Smooth muscle cell of the brain vasculature (primary cell): Measurements from ENCODE around the gene SMKR1.
"Not testable (repeated sequence)": the region's sequence is repeated elsewhere in the genome, so short reads cannot be mapped to it uniquely, and the experiment has no call there.

Source experiments
- DNase-seq: peaks from one replicate; pipeline ENCODE4 v3.0.0-alpha.2; 2012; ENCODE audit warnings: low read depth, low spot score

The SMKR1 gene

DNA sequence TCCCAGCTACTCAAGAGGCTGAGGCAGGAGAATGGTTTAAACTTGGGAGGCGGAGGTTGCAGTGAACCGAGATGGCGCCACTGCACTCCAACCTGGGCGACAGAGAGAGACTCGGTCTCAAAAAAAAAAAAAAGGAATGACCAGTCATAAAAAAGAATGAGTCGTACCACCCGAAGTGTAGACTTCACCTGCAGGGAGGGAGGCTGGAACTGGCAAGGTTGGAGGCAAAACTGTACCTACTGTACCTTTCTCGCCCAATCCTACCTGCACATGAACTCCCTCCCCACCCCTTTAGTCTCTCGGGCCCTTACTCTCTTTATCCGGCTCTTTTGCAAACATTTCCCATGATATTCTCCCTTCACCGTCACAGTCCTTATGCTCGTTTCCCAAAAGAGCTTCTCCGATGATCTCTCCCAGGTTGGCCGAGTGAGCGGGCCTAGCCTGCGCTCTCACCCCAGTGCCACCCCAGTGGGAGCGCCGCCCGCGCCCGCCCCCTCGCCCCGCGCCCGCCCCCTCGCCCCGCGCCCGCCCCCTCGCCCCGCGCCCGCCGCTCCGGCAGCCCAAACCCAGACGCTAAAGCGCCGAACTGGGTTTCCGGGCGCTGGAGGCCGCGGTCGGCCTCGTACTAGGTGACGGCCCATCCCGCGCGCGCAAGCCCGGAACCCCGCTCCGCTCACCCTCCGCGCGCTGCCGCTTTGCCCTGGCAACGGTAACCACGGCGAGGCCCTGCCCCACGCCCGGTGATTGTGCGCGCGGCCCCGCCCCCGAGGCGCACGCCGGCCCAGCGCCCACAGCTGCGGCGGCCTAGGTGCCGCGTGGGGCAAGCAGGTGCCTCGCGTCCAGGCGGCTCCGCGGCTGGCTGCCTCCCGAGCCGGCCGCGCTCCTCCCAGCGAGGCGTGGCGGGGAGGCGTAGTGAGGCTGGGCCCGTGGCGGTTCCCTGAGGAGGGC is at the start of gene SMKR1:
TSS of gene SMKR1 (plus strand) at position 772 of the 948 bp plus-strand sequence. CDS start 294 bp downstream, outside the sequence.
- no peak for DNase-seq

- DNase-seq, result no peak
These were observed 49.6 kb upstream of the SMKR1 start for GRCh38 chr7:129452589-129453231.

DNA sequence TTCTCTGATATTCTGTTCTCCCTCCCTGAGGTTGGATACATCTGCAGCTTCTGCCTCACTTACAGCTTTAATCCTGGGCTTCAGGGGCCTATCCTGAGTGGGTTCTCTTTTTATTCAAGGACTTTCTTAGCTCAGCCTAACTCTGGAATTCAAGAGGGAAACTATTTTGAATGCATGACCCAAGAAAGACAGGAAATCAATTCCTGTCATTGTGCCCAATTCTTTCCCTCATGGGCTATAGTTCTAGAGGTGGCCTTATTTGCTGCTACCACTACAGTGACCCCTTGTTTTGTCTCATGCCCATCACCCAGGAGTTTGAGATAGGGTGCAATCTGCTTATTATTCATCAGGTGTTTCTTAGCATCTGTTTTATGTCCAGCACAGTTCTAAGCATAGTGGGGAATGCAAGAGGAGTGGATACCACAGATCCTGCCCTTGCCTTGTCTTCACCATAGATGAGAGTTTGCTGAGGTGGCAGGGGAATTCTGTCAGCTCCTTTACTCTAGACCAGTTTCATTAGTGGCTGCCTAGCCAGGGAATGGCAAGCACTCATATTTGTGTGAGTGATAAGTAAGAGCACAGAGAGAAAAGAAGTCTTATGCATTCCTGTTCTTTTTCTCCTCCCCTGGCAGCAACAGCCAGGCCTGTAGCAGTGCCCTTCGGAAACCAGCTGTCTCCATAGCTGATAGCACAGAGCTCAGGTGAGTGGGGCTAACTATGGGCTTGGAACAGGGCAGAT is 48.7 kb upstream of the SMKR1 start:
- DNase-seq, result no peak

DNA sequence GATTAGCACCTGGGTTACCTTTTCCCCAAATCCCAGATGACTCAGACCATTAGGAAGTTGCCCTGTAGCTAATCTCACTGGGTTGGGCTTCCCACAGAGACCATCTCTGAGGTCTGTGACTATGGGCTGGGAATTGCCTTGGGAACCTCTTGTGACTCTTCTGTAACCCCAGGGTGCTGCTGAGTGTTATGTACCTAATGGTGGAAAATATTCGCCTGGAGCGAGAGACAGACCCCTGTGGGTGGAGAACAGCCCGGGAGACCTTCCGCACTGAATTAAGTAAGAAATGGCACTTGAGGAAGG is 48.1 kb upstream of the SMKR1 start:
- no peak for DNase-seq

DNA sequence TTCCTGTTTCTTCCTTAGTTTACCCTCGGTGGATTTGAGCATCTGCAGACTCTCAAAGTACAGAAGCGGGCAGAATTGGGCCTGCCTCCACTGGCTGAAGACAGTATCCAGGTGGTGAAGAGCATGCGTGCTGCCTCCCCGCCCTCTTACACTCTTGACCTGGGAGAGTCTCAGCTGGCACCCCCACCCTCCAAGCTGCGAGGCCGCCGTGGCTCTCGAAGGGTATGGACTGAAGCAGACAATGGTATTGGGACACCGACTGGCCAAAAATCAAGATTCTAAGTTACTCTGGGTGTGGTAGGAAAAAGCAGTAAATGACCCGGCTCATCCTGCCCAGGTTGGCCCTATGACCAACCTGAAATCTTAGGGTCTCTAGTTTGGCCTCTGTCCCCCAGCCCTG is 45.9 kb upstream of the SMKR1 start:
- no peak for DNase-seq

DNA sequence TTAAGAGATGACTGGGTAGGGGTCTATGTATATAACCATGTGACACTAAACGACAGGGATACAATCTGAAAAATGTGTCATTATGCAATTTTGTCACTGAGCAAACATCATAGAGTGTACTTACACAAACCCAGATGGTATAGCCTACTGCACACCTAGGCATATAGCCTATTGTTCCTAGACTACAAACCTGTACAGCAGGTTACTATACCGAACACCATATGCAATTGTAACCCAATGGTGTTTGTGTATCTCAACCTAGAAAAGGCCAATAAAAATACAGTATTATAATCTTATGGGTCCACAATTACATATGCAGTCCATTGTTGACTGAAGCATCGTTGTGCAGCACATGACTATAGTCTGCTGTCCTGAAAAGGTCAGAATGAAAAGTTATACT is 45.2 kb upstream of the SMKR1 start:
- no peak for DNase-seq

DNA sequence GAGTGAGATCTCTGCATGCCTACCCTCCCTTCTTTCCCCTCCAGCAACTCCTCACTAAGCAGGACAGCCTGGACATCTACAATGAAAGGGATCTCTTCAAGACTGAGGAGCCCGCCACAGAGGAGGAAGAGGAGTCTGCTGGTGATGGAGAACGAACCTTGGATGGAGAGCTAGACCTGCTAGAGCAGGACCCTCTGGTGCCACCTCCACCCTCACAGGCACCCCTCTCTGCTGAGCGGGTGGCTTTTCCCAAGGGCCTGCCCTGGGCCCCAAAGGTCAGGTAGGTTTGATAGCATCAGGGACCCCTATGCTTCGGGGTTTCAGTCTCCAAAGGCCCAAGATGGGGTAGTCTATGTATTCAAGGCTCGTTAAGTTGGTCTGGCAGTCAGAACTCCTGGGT is 44.2 kb upstream of the SMKR1 start:
- DNase-seq, result no peak

DNA sequence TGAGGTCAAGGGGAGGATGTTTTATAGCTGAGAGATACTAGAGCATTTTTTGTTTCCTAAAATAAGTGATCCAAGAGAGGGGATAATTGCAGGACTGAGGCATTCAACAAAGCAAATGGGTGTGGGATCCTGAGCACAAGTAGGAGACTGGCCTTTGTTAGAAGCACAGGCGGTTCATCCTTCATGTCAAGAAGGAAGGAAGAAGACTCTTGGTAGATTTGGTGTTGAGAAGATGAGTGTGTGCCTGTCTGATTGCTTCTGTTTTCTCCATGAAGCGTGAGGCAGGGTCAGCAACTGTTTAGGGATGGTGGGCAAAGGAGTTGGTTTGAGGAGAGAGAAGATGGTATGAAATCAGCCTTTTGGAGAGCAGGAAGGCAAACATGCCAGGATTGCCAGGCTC is 40.5 kb upstream of the SMKR1 start:
- DNase-seq, result no peak

GRCh38 chr7:129462420-129462819 is 39.9 kb upstream of the SMKR1 start:
- DNase-seq, result no peak

DNA sequence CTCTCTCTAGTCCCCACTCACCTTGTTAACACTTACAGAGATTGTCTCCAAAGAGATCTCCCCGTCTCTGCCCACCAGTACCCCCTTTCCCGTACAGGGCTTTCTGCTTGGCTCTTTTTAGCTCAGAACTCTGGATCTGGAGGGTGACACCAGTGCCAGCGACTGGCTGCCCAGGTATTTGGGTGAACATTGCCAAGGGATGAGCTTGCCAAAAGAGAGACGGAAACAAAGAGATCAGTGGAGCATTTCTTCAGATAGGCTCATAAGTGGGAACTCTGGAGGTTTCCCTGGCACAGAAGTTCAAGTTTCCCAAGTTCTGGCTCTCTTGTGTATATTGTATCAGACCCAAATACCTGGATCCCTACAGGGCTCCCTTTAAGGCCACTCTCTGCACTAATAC is 38.1 kb upstream of the SMKR1 start:
- no peak for DNase-seq

GRCh38 chr7:129465080-129465479 is 37.3 kb upstream of the SMKR1 start:
- no peak for DNase-seq

DNA sequence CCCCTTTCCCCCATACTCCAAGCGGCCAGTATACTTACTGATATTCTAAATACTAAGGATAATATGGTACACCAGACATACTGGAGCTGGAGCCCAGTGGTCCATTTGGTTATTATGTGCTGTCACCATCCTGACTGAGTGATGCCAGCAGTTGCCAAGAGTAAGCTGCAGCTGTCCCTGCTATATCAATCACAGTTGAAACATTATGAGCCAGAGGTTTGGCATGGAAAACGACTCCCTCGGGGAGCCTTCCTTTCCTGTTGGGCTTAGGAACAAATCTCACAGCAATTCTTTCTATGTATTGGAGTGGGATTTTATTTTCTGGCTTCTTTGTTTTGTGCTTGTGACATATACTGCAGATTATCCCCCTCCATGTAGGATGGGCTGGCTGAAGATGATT is 35.5 kb upstream of the SMKR1 start:
- no peak for DNase-seq

GRCh38 chr7:129468087-129468486 is 34.2 kb upstream of the SMKR1 start:
- DNase-seq, result no peak

DNA sequence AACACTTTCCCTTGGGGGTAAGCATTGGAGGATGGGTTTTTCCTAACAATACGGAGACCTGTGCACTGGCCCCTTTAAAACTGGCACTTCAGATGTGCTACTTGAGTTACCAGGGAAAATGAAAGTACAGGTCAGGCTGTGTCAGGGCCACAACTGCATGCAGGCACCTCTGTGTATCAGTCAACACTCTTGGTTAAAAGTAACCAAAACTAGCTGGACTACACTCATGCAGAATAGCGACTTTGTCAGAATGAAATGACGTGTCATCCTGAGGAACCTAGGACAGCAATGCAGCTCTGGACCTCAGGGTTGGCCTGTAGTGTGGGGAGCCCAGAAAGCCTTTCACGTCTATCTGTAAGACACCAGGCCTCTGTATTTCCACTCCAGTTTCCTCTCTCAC is 33.8 kb upstream of the SMKR1 start:
- no peak for DNase-seq

DNA sequence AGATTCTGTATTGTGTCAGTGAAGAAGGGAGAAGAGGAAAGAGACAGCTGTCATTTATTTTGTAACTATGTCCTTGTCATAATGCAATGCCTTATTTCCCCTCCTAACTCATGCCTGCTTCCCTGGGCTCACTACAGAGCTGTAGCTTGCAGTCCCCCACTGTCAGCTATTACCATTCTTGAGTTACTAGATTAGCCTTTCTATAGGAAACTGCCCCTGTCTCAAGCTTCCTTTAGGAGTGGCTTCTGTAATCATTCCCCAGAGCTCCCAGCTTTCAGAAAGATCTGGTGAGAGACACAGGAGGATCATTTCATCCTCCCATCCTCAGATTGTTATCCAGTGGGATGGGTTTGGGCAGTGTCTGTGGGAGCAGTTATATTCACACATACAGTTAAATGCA is 32.4 kb upstream of the SMKR1 start:
- DNase-seq, result no peak

GRCh38 chr7:129470411-129470810 is 31.9 kb upstream of the SMKR1 start:
- DNase-seq, result no peak

DNA sequence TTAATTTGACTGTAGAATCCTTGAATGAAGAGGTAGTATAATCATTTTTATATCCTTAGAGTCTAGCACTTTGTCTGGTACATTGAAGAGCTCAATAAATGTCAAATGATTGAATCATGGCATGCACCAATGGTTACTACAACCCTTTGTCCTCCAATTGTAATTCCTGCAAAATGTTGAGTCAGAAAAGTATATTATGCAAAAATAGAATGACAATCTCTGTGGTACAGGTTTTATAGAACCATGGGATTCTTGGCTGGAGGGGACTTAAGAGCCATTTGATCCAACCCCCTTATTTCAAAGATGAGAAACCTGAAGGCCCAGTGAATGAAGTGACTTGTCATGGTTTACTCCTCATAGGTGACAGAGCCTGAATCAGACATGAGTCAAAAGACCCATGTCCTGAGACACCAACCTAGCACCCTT is 30.9 kb upstream of the SMKR1 start:
- DNase-seq, result no peak

GRCh38 chr7:129475931-129476330 is 26.4 kb upstream of the SMKR1 start:
- not testable (repeated sequence) for DNase-seq

DNA sequence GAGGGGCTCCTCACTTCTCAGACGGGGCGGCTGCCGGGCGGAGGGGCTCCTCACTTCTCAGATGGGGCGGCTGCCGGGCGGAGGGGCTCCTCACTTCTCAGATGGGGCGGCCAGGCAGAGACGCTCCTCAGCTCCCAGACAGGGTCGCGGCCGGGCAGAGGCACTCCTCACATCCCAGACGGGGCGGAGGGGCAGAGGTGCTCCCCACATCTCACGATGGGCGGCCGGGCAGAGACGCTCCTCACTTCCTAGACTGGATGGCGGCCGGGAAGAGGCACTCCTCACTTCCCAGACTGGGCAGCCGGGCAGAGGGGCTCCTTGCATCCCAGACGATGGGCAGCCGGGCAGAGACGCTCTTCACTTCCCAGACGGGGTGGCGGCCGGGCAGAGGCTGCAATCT is 25.9 kb upstream of the SMKR1 start:
- not testable (repeated sequence) for DNase-seq

GRCh38 chr7:129479831-129480230 is 22.5 kb upstream of the SMKR1 start:
- DNase-seq, result no peak

GRCh38 chr7:129480674-129481363 is 21.5 kb upstream of the SMKR1 start:
- no peak for DNase-seq

GRCh38 chr7:129481376-129481775 is 21.0 kb upstream of the SMKR1 start:
- not testable (repeated sequence) for DNase-seq
